NCI-H128 (cell line): Measurements from ENCODE around the gene KRT75.
"Not testable (repeated sequence)": the region's sequence is repeated elsewhere in the genome, so short reads cannot be mapped to it uniquely, and the experiment has no call there.

Source experiments
- DNase-seq: peaks from one replicate; lab custom pipeline; 2025; ENCODE audit not compliant: unreplicated experiment; lab: John Stamatoyannopoulos, UW

Gene KRT75

GRCh38 chr12:52434081-52434733 is at the start of gene KRT75:
TSS of gene KRT75 (minus strand) at chr12:52434371. CDS start at chr12:52434304, 67 bp downstream.
- DNase-seq: no peak

GRCh38 chr12:52480073-52480472 is 45.9 kb upstream of the KRT75 start:
- DNase-seq: no peak

GRCh38 chr12:52477651-52478050 is 43.5 kb upstream of the KRT75 start:
- DNase-seq: no peak

- no peak for DNase-seq
Observed at GRCh38 chr12:52474212-52474611, 40.0 kb upstream of the KRT75 start.

- DNase-seq: no peak
Observed at GRCh38 chr12:52473768-52474167, 39.6 kb upstream of the KRT75 start, which contains the start of gene KRT6C. TSS of gene KRT6C (minus strand) at chr12:52473805. CDS start at chr12:52473737, 68 bp downstream.

GRCh38 chr12:52469853-52470252 is 35.7 kb upstream of the KRT75 start:
- no peak for DNase-seq

GRCh38 chr12:52464897-52465296 is 30.7 kb upstream of the KRT75 start:
- no peak for DNase-seq

GRCh38 chr12:52461693-52462092 is 27.5 kb upstream of the KRT75 start:
- no peak for DNase-seq

- no peak for DNase-seq
Observed at GRCh38 chr12:52458861-52459260, 24.7 kb upstream of the KRT75 start.

- no peak for DNase-seq
Observed at GRCh38 chr12:52455821-52456220, 21.6 kb upstream of the KRT75 start.

GRCh38 chr12:52454411-52455201 is 20.4 kb upstream of the KRT75 start:
- DNase-seq: no peak

- no peak for DNase-seq
Observed at GRCh38 chr12:52452101-52452500, 17.9 kb upstream of the KRT75 start, which contains the start of gene KRT6B. TSS of gene KRT6B (minus strand) at chr12:52452146. CDS start at chr12:52452078, 68 bp downstream.

GRCh38 chr12:52448228-52448627 is 14.1 kb upstream of the KRT75 start:
- no peak for DNase-seq

GRCh38 chr12:52447196-52447595 is 13.0 kb upstream of the KRT75 start:
- not testable (repeated sequence) for DNase-seq

- no peak for DNase-seq
Observed at GRCh38 chr12:52446367-52447045, 12.3 kb upstream of the KRT75 start.

GRCh38 chr12:52445876-52446275 is 11.7 kb upstream of the KRT75 start:
- DNase-seq: no peak

GRCh38 chr12:52444647-52445595 is 10.8 kb upstream of the KRT75 start:
- DNase-seq: no peak

GRCh38 chr12:52443966-52444365 is 9.8 kb upstream of the KRT75 start:
- DNase-seq: no peak

GRCh38 chr12:52442600-52443061 is 8.5 kb upstream of the KRT75 start:
- DNase-seq: no peak

- no peak for DNase-seq
Observed at GRCh38 chr12:52441320-52441911, 7.2 kb upstream of the KRT75 start.
